ENCODE results near the gene PAX4.
A peak's percentile ranks its signal among the peaks of the same experiment; 100 is the strongest.

PAX4 gene

DNA sequence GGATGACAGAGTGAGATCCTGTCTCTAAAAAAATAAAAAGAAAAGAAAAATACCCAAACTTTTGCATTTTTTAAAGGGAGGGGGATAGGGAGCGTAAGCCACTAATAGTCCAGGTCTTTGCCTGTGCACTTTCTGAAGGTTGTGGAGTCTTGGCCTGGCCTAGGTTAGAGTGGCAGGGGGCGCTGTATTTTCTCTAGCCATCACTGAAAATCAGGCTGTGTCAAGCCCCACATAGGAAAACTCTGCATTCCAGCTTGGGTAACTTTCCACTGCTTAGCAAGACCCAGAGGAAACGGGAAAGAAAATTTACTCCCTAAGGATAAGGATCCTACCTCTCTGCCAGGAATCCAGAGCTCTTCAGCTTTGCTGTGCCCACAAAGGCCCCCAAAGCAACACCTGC, 10.5 kb upstream of the PAX4 start:
- DNase-seq, result no peak

DNA sequence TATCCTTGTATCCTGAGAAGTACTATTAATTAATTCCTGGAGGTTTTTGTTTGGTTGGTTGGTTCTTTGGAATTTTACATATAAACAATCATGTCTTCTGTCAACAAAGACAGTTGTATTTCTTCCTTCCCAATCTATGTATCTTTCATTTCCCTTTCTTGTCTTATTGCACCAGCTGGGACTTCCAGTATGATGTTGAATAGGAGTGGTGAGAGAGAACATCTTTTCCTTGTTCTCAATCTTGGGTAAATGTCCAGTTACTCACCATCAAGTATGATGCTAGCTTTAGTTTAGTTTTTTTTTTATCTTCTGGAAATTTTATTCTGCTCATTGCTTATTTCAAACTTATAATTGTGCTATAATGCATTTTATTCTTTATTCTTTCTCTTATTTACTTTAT, 7.4 kb upstream of the PAX4 start:
- no peak for DNase-seq

DNA sequence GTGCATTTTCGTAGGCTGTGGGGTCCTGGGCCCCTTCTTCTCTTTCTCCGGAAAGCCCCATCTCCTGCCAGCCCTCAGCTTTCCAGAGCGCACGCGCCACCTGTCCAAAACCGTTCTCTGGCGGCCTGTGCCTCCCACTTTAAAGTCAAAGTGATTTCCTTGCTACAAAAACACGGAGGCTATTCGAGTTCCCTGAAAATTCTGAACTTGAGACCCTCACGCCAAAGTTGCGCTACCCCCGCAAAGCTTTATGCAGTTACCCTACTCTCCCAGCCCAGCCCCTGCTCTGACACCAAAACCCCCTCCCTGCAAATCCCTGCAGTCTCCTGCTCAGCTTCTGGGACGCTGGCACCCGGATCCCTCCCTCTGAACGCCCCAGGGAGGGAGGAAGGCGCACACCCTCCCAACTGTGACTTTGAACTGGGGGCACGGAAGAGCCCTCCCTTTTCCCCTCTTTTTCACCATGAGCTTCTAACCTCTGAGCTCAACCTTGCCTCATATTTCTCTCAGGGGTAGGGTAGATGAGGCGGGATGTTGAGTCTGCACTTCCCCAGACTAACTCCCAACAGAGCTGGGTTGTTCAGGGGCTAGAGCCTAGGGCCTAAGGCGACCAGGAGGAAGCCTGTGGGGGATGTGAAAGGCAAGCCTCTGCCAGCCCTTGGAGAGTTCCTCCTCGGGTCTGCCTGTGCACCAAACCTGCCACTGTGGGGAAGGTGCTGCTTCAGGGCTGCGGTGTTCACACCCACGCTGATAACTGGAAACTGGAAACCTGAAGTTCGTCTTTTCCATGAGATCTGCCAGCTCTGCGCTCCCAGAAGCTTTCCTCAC, 2.7 kb upstream of the PAX4 start:
- DNase-seq, result no peak

DNA sequence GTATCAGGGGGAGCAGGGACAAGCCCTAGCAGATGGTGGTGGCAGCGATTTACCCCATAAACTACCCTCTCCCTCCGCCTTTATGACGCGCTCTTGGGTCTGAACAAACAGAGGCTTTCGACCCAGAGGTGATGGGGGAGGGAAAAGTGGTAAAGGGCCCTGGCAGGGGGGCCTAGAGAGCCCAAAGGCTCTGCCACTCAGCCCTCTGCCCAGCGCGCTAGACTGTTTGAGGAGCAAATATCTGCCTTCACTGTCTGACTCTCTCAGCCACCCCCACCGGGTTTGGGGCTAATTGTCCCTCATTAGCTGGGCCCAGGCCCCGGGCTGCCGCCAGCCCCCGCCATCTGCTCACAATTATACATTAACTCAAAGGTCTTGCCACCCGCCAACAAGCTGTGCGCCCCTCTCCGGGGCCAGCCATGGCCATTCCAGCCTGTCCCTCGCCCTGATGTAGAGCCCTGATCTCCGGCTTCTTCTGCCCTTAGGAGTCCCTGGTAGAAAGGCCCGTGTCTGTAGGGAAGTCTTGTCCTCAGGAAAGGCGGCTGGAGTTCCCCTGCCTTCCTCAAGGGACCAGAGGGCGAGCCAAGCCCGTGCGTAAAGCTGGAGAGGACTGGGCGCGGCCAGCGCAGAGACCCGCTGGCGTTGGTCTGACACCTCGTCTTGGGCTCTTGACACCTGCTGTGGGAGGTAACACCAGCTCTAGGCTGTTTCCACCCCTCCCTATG, 1.9 kb upstream of the PAX4 start:
- DNase-seq, result no peak

GRCh38 chr7:127618775-127619174, 833 bp upstream of the PAX4 start:
- no peak for DNase-seq

- no peak for DNase-seq
Measured at GRCh38 chr7:127616724-127617123, 1.2 kb downstream of the PAX4 start.

- DNase-seq, result no peak
Measured at GRCh38 chr7:127612263-127612662, 5.7 kb downstream of the PAX4 start.

- DNase-seq, result no peak
Measured at GRCh38 chr7:127609297-127609696, 8.6 kb downstream of the PAX4 start.

DNA sequence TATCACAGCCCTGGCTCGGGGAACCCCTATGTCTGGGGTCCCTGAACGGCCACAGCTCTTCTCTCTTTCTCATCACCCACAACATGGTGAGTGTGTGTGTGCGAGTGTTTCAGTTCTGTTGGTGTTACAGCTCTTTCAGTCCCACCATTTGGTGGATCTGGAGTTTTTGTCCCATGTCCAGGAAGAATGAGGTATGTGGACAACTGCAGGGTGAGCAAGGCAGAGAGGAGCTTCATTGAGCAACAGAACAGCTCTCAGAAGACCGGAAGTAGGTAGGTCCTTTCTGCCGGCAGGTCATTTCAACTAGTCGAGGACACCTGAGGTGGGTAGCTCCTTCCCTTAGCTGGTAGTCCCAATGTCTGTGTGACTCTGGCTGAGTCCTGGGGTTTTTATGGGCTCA, 9.5 kb downstream of the PAX4 start:
- no peak for DNase-seq

DNA sequence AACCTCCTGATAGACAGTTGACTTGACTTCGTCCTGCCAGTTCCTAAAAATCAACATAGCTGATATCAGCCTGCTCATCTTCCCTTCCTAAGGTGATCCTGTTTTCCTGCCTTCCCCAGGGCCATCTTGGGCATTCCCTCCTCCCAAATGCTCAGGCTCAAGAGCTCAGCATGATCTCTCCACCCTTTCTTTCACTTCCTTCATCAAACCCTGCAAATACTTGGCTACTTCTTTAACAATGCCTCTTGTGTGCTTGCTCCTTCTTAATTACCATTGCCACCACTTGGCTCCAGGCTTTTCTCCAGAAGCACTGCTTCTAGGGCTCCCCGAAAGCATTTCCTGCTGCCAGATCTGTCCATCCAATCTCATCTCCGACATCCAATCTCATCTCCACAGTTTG, 17.1 kb downstream of the PAX4 start:
- DNase-seq, result no peak

DNA sequence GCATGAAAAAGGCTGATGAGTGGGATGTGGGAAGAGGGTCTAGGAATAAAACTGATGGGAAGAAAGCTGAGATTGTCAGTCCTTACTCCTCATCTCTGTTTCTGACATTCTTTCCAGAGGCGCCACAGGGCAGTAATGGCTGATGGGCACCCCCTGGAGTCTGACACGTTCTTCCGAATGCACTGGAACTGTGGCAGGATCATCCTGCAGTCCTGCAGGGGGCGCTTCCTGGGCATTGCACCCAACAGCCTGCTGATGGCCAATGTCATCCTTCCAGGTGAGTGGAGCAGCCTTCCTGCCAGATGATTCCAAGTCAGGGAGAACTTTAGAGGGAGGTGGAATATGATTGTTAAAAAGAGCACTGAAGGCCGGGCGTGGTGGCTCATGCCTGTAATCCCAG, 19.6 kb downstream of the PAX4 start:
- peak; percentile 20 for DNase-seq

DNA sequence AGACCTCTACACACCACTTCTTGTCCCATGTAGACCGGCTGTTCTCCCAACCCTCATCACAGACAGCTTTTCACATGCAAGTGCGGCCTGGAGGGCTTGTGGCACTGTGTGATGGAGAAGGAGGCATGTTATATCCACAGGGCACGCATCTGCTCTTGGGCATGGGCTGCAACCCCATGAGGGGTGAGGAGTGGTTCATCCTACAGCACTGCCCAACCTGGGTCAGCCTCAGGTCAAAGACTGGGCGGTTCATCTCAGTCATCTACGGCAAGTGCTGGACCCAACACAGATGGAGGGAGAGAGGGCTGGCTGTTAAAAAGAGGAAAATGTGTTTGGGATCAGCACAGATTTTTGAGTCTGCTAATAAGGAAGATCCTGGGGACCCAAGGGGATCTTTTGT, 22.2 kb downstream of the PAX4 start:
- DNase-seq, result no peak

GRCh38 chr7:127594490-127594889, 23.5 kb downstream of the PAX4 start:
- DNase-seq, result no peak

GRCh38 chr7:127592550-127592949, 25.4 kb downstream of the PAX4 start:
- no peak for DNase-seq

DNA sequence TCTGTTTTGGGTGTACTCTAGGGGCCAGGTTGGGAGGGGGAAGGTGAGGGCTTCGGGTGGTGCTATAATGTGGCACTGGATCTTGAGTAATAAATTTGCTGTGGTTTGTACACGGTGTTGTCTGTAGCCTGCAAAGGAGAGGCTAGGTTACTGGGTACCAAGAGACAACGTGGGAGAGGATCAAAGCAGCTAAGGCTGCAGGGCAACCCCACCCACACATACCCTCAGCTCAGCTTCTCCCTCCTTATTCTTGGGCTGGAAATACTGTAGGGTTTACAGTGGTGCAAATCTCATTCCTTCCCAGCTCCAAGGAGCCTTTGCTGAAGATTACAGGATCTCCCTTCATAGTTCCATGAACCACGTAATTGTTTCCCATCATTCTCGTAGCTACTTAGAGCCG, 26.4 kb downstream of the PAX4 start:
- DNase-seq, result no peak

GRCh38 chr7:127591189-127591588, 26.8 kb downstream of the PAX4 start:
- no peak for DNase-seq

DNA sequence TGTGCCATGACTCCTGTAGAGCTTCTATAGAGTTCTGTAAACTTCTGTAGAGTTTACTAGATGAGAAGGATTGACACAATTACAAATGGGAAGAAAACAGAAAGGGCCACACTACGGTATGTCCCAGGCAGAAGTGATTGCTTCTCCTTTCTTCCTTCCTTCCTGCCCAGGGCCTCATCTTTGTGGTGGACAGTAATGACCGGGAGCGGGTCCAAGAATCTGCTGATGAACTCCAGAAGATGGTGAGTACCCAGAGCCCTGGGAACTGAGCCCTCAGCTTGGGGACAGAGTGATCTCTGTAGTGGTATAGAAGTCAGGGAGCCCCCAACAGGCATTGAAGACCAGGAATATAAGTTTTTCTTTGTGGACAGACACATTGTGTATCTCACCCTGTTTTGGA, 28.0 kb downstream of the PAX4 start:
- DNase-seq, result no peak

DNA sequence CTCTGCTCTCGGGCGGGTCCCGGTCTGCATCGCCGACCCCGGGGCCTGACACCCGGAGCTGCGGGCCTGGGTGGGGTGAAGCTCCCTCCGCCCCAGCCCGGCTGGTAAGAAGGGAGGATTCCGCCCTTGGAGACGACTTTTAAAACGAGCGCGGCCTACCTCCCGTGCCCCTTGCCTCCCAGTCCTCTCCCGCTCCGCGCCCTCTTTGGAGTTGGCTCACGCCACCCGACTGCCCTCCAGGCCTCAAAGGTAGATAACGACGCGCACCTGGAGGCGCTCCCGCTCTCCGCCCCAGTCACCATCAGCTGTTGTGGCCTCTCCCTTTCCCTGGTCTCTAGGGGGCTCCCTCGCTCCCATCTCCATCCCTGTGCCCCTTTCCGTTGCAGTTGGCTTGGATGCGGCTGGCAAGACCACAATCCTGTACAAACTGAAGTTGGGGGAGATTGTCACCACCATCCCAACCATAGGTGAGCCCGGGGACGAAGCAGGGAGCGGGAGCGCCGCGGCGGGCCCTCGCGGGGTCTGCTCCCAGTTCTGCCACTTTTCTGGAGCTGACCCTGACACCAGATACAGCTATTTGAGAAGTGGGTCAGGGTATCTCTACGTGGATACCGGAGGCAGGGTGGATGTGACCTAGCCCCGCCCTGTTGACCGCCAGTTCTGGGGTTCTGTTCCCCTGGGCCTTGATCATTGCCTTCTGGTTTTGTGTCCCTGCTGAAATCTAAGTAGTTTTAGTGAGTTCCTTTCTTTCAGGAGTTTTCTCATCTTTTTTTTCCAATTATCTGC, 29.1 kb downstream of the PAX4 start:
- DNase-seq, result peak; percentile 64

- DNase-seq, result peak; percentile 86
Measured at GRCh38 chr7:127588019-127588696, 29.8 kb downstream of the PAX4 start, which contains the start of gene ARF5. Gene ARF5 (plus strand): TSS chr7:127588411. CDS start chr7:127588499, 88 bp downstream.

DNA sequence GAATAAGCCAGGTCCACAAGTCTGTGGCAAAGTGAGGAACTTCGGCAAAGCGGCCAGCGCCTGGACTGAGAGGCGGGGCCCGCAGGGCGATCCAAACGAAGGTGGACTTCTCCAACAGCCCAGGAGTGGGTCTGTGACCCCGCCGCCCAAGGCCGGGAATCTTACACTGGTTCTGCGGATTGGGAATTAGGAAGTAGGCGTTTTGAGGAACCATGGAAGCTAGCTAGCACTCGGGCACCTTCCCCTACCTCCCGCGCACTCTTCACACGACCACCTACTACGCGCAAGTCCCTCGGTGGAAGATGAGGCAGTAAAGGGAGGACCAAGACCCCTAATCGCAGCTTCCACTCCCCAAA, 30.3 kb downstream of the PAX4 start:
- no peak for DNase-seq

GRCh38 chr7:127586346-127586745, 31.6 kb downstream of the PAX4 start:
- no peak for DNase-seq

DNA sequence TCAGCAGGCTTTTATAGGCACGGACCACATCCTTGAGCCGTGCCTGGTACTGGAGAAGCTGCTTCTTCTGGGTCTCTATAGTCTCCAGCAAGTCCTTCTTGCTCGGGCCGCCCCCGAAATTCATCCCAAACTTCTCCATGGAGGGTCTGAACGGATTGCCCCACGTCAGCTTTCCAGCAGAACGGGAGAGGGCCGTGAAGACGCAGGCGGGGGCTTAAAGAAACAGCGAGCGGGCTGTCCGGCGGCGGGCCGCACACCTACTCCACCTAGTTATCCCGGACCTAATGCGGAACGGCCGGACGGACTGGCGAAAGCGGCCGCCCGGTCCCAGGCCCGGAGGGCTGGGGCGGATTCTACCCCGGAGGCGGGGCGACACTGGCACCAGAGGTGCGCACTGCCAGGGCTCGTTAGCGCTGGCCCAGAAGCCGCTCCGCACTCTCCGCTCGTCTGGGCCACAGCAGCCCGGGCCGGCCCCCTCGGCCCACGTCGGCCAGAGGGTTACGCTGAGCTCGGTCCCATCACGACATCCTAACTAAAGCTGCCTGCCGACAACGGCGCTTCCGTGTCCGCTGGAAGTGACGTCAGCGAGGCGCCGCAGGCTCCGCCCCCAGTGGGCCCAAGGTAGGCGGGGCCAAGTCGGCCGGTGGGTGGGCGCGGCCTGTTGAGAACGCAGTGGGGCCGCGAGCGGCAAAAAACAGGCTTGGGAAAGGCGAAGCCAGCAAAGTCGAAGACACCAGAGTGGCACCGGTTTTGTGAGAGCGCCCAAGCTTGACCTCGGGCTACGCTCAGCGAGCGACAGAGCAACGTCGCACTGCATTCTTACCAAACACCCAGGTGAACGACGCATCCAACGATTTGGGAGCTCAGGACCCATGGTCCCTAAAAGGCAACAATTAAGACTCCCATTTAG, 32.6 kb downstream of the PAX4 start, which contains the start of gene GCC1:
Gene GCC1, minus strand, starts transcription at position 553 of the 910 bp plus-strand sequence. Its CDS starts 414 bp downstream, at position 139.
- peak; percentile 89 for DNase-seq

All from fibroblast of skin of right biceps (primary cell).